HCT116 (cell line): ENCODE results near the gene CCL1. TPM values are rescaled to one million over a fixed set of nuclear protein-coding genes. Genes with fewer than 3 reads are reported as not detected.

ENCODE experiments used
- ATAC-seq: fragments of 200-7000 bp; cut with Tn5 transposase; 2 replicates; pipeline ENCODE4 v1.9.1; 2020; ENCODE audit warnings: mild to moderate bottlenecking, moderate library complexity
- BruUV-seq: library from RNA; stranded (reverse); fragments of 400-500 nt; replicated peaks from 2 replicates; lab custom pipeline; 2021; lab: Mats Ljungman, UMichigan
- CTCF ChIA-PET: fragments of 300-600 bp; sonication (Branson Sonifier 250); formaldehyde crosslinking; loops from one replicate; lab custom pipeline; 2021; ENCODE audit warnings: antibody characterized with exemption; lab: Charles Lee
- POLR2A ChIA-PET: fragments of 300-600, 350-600 bp; sonication (Branson Sonifier 250); formaldehyde crosslinking; loops from one replicate; lab custom pipeline; 2021; ENCODE audit warnings: antibody characterized with exemption; lab: Charles Lee
- RAD21 ChIA-PET, 2 experiments: fragments of 300-600 bp; sonication (Branson Sonifier 250); formaldehyde crosslinking; loops; one replicate each; lab custom pipeline; 2023; ENCODE audit warnings: low total read pairs in 2 of 2; ENCODE audit not compliant: uncharacterized antibody in 2 of 2, unreplicated experiment in 2 of 2, low non-redundant PET in 1 of 2; lab: Charles Lee
- DNase-seq: peaks from one replicate; pipeline ENCODE4 v3.0.0-alpha.2; 2010; ENCODE audit warnings: low read depth, low spot score
- H2AFZ ChIP-seq: fragments of 200-600 bp; shearing (Covaris generic), sonication (generic); 2 replicates; pipeline ENCODE4 v1.6.1; 2017; ENCODE audit warnings: low read depth, mixed run types, mixed read lengths, antibody characterized with exemption, low read length; ENCODE audit not compliant: poor library complexity, severe bottlenecking
- H3K27ac ChIP-seq: 2 replicates; pipeline ENCODE4 v1.5.1; 2012; ENCODE audit warnings: low read depth, low read length
- H3K27me3 ChIP-seq: fragments of 200-600 bp; sonication (generic); 2 replicates; pipeline ENCODE4 v1.6.1; 2016; ENCODE audit warnings: mixed run types, low read length, mixed read lengths; ENCODE audit not compliant: insufficient read depth
- H3K36me3 ChIP-seq, 2 experiments: fragments of 200-500 bp in 1 of 2; fragments of 200-600 bp in 1 of 2; sonication (Bioruptor generic) in 1 of 2; sonication (generic) in 1 of 2; 2 replicates each; pipeline versions ENCODE4 v1.5.1 to v1.6.1; 2014 to 2016; ENCODE audit warnings: low read length in 2 of 2, inconsistent platforms in 1 of 2, mixed read lengths in 1 of 2, mixed run types in 1 of 2; ENCODE audit not compliant: insufficient read depth in 2 of 2, control insufficient read depth in 1 of 2
- H3K4me1 ChIP-seq, 2 experiments: fragments of 200-600 bp in 1 of 2; sonication (generic) in 1 of 2; 2 replicates each; pipeline versions ENCODE4 v1.5.1 to v1.6.1; 2012 to 2017; ENCODE audit warnings: low read length in 2 of 2, inconsistent platforms in 1 of 2, mild to moderate bottlenecking in 1 of 2, mixed read lengths in 1 of 2, mixed run types in 1 of 2, moderate library complexity in 1 of 2; ENCODE audit not compliant: insufficient read depth in 2 of 2, control insufficient read depth in 1 of 2
- H3K4me2 ChIP-seq: fragments of 200-600 bp; sonication (generic); 2 replicates; pipeline ENCODE4 v1.6.1; 2017; ENCODE audit warnings: mixed run types, low read length, mixed read lengths
- H3K4me3 ChIP-seq, 2 experiments: fragments of 200-600 bp in 1 of 2; sonication (generic) in 1 of 2; replicated peaks in 1 of 2; 2 replicates each; pipeline ENCODE4 v1.5.1; 2011 to 2016; ENCODE audit warnings: low read length in 2 of 2, control low read depth in 1 of 2, low read depth in 1 of 2, mild to moderate bottlenecking in 1 of 2, mixed read lengths in 1 of 2, mixed run types in 1 of 2
- H3K79me2 ChIP-seq: fragments of 200-600 bp; sonication (generic); 2 replicates; pipeline ENCODE4 v1.6.1; 2017; ENCODE audit warnings: mild to moderate bottlenecking, mixed run types, low read length, moderate library complexity, mixed read lengths; ENCODE audit not compliant: insufficient read depth
- H3K9ac ChIP-seq: fragments of 200-600 bp; sonication (generic); 2 replicates; pipeline ENCODE4 v1.6.1; 2016; ENCODE audit warnings: low read length, mixed read lengths
- H3K9me2 ChIP-seq: fragments of 200-600 bp; sonication (generic), shearing (Covaris generic); 2 replicates; pipeline ENCODE4 v1.6.1; 2017; ENCODE audit warnings: mixed run types, mild to moderate bottlenecking, moderate library complexity; ENCODE audit not compliant: insufficient read depth
- H3K9me3 ChIP-seq, 2 experiments: fragments of 200-500 bp in 1 of 2; fragments of 200-600 bp in 1 of 2; sonication (Bioruptor generic) in 1 of 2; sonication (generic) in 1 of 2; 2 replicates each; pipeline ENCODE4 v1.6.1; 2014 to 2017; ENCODE audit warnings: low read length in 2 of 2, mixed read lengths in 2 of 2, inconsistent platforms in 1 of 2, low read depth in 1 of 2, mild to moderate bottlenecking in 1 of 2, mixed run types in 1 of 2, moderate library complexity in 1 of 2; ENCODE audit not compliant: control insufficient read depth in 1 of 2, insufficient read depth in 1 of 2
- H4K20me1 ChIP-seq: fragments of 200-600 bp; sonication (generic), shearing (Covaris generic); 2 replicates; pipeline ENCODE4 v1.6.1; 2017; ENCODE audit warnings: mixed run types, mild to moderate bottlenecking, moderate library complexity; ENCODE audit not compliant: insufficient read depth
- CBX3 ChIP-seq: IDR thresholded peaks from 2 replicates; pipeline ENCODE4 v1.6.1; 2012; ENCODE audit warnings: low read depth
- ELF1 ChIP-seq: IDR thresholded peaks from 2 replicates; pipeline ENCODE4 v1.6.1; 2012; ENCODE audit warnings: low read depth, borderline replicate concordance
- POLR2AphosphoS5 ChIP-seq: IDR thresholded peaks from 2 replicates; pipeline ENCODE4 v1.6.1; 2011; ENCODE audit warnings: mild to moderate bottlenecking, low read depth, low read length, moderate library complexity
- REST ChIP-seq: IDR thresholded peaks from 2 replicates; pipeline ENCODE4 v1.6.1; 2012; ENCODE audit warnings: low read depth
- SIN3A ChIP-seq: IDR thresholded peaks from 2 replicates; pipeline ENCODE4 v1.6.1; 2012; ENCODE audit warnings: low read depth
- SP1 ChIP-seq: IDR thresholded peaks from 2 replicates; pipeline ENCODE4 v1.6.1; 2012; ENCODE audit warnings: low read depth
- ZNF274 ChIP-seq: fragments of 200-500 bp; sonication (Bioruptor generic); IDR thresholded peaks from 2 replicates; pipeline ENCODE4 v1.6.1; 2014; ENCODE audit warnings: mild to moderate bottlenecking, low read depth, low read length, inconsistent platforms
- intact Hi-C: fragments of 100-400 bp; cut with micrococcal nuclease; formaldehyde crosslinking; loops from 2 replicates; pipeline ENCODE4 v1.10.0; 2022
- total RNA-seq: library from RNA; stranded (reverse); gene quantifications from one replicate; pipeline ENCODE4 v1.2.1, GENCODE V29; 2021; ENCODE audit not compliant: unreplicated experiment

Gene CCL1
- total RNA-seq, 1 experiment from 2014 or later: not detected

DNA sequence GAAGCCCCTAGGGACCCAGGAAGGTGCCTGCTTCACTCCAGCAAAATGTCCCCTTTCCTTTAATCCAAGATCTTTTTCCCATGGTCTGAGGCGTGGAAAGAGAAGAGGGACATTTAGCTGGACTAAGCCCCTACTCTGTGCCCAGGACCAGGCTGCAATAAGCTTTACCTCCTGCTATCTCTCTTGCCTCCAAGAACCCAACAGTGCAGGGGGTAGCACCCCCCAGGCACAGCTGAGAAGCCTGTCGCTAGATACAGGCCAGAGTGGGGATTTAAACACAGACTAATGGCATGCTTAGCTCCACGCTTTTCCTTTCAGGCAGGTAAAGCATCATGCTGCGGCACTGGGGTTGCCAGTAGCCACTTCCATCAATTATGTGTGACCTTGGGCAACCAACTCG, 24.5 kb upstream of the CCL1 start:
- no TSS peak for BruUV-seq
- Histone ChIP-seq H3K36me3 (no peaks in the 10 kb centered on the region), H3K9me3 (no peaks in the 10 kb centered on the region), H2AFZ (no peak overlapping the region), H3K4me1 (no peaks in the 10 kb centered on the region), H3K9ac (no peak overlapping the region), H3K27me3 (peaks cover 56% of the 10 kb centered on the region), H3K79me2 (no peaks in the 10 kb centered on the region), H3K4me3 (no peak overlapping the region), H3K9me2 (no peaks in the 10 kb centered on the region), H4K20me1 (no peaks in the 10 kb centered on the region), H3K4me2 (no peak overlapping the region), H3K27ac (no peak overlapping the region)
- POLR2A ChIA-PET: no interaction called here
- CTCF ChIA-PET: interaction anchor here (0.6 kb wide), 1 partner anchor 18 kb away, joined by 3 read pairs; no protein-coding TSS in a partner anchor
- no peak for DNase-seq
- TF ChIP-seq SIN3A (no peak), POLR2AphosphoS5 (no peak), ZNF274 (no peak), ELF1 (no peak), REST (no peak), CBX3 (no peak), SP1 (no peak)
- intact Hi-C loops: loop anchor here (10.0 kb wide), 1 partner anchor 63 kb away; no protein-coding TSS in a partner anchor
- ATAC-seq: no peak
- RAD21 ChIA-PET: no interaction called here
